ACC112 (cell line): ENCODE results near the gene ITFG1.

Source experiments
- H2AFZ ChIP-seq: fragments of 200-600 bp; sonication (generic); one replicate; pipeline ENCODE4 v1.6.0; 2017; ENCODE audit warnings: antibody characterized with exemption, low read length; ENCODE audit not compliant: unreplicated experiment
- H3K27ac ChIP-seq: fragments of 200-600 bp; sonication (generic); 2 replicates; pipeline ENCODE4 v1.5.1; 2014; ENCODE audit warnings: low read depth, mild to moderate bottlenecking, antibody characterized with exemption, low read length, moderate library complexity
- H3K27me3 ChIP-seq: fragments of 200-600 bp; sonication (generic); 2 replicates; pipeline ENCODE4 v1.6.1; 2014; ENCODE audit warnings: mild to moderate bottlenecking, antibody characterized with exemption, low read length, moderate library complexity, mixed read lengths; ENCODE audit not compliant: insufficient read depth
- H3K36me3 ChIP-seq: fragments of 200-600 bp; sonication (generic); 2 replicates; pipeline ENCODE4 v1.6.1; 2016; ENCODE audit warnings: mild to moderate bottlenecking, antibody characterized with exemption, low read length, moderate library complexity, mixed read lengths; ENCODE audit not compliant: insufficient read depth
- H3K4me1 ChIP-seq: fragments of 200-600 bp; sonication (generic); one replicate; pipeline ENCODE4 v1.6.1; 2016; ENCODE audit warnings: low read length, mixed read lengths; ENCODE audit not compliant: insufficient read depth, unreplicated experiment, control insufficient read depth
- H3K4me3 ChIP-seq: fragments of 200-600 bp; sonication (generic); 2 replicates; pipeline ENCODE4 v1.5.1; 2014; ENCODE audit warnings: mild to moderate bottlenecking, low read depth, low read length
- H3K79me2 ChIP-seq: fragments of 200-600 bp; sonication (generic); one replicate; pipeline ENCODE4 v1.6.0; 2016; ENCODE audit warnings: low read length; ENCODE audit not compliant: control insufficient read depth, unreplicated experiment, insufficient read depth

Gene ITFG1

DNA sequence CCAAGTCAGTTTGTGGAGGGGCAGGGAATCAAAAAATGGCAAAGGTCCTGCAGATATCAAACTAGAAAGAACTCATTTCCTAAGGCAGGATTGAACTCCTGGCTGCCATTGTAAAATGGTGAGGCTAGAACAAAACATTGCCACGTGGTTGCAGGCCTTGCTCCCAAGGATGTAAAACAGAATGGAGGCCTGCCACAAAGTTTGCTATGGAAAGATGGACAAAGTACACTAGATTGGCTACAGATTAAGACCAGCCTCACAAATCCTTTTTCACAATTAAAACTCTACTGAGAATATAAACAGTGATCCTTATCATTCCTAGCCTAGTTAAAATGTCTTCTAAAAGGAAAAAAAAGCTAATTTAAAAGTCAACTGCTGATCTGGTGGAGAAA is 31.2 kb upstream of the ITFG1 start:
- Histone ChIP-seq H3K36me3 (peaks cover 31% of the 10 kb centered on the region), H3K27me3 (no peaks in the 10 kb centered on the region), H2AFZ (no peak overlapping the region), H3K4me3 (no peak overlapping the region), H3K27ac (no peak overlapping the region), H3K4me1 (peaks cover 8% of the 10 kb centered on the region), H3K79me2 (peaks cover 15% of the 10 kb centered on the region)

DNA sequence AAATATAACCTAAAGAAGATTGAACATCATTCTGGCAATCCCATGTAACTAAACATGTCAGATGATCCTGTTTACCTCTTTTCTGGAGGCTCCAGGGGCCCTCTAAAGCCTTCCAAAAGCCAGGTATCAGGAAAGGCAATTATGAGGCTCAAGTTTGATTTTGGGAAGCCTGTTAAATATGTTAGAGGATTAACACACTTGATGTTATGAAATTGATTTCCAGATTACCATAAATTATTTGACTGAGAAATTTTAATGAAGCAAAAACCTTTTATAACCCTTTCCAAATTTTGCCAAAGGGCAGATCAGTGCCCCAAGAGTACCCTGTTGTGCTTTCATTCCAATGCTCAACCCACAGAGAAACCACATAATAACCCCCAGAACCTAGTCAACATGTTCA is 29.6 kb upstream of the ITFG1 start:
- no peak overlapping the region for H3K4me3 ChIP-seq
- H3K4me1 ChIP-seq: peaks cover 8% of the 10 kb centered on the region
- peaks cover 16% of the 10 kb centered on the region for H3K79me2 ChIP-seq
- no peaks in the 10 kb centered on the region for H3K27me3 ChIP-seq
- peaks cover 40% of the 10 kb centered on the region for H3K36me3 ChIP-seq
- H2AFZ ChIP-seq: no peak overlapping the region
- no peak overlapping the region for H3K27ac ChIP-seq

DNA sequence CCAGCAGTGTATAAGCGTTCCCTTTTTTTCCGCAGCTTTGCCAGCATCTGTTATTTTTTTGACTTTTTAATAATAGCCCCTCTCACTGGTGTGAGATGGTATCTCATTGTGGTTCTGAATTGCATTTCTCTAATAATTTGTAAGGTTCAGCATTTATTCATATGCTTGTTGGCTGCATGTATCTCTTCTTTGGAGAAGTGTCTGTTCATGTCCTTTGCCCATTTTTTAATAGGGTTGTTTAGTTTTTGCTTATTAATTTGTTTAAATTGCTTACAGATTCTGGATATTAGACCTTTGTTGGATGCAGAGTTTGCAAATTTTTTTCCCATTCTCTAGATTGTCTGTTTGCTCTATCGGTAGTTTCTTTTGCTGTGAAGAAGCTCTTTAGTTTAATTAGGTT is 27.2 kb upstream of the ITFG1 start:
- H3K4me1 ChIP-seq: peaks cover 6% of the 10 kb centered on the region
- H3K79me2 ChIP-seq: peaks cover 7% of the 10 kb centered on the region
- no peak overlapping the region for H3K27ac ChIP-seq
- H2AFZ ChIP-seq: no peak overlapping the region
- no peak overlapping the region for H3K4me3 ChIP-seq
- no peaks in the 10 kb centered on the region for H3K27me3 ChIP-seq
- peaks cover 40% of the 10 kb centered on the region for H3K36me3 ChIP-seq

DNA sequence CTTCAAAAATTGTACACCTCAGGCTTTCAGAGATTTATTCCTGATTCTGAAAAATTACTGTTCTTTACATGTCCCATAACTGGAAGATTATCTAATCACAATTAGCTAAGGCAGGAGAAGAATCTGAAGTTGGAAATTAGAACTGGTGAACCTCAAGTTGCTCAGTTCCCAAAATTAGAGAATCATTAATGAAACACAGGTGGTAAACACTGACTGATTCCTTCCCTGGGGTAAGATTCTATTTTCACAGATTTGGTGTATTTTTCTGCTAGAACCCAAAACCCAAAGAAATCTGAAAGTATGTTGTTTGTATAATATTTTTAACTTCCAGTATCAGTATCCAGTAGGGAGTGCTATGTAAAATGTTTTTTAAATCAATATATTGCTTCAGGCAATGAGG is 26.0 kb upstream of the ITFG1 start:
- H3K79me2 ChIP-seq: peaks cover 10% of the 10 kb centered on the region
- no peak overlapping the region for H3K4me3 ChIP-seq

DNA sequence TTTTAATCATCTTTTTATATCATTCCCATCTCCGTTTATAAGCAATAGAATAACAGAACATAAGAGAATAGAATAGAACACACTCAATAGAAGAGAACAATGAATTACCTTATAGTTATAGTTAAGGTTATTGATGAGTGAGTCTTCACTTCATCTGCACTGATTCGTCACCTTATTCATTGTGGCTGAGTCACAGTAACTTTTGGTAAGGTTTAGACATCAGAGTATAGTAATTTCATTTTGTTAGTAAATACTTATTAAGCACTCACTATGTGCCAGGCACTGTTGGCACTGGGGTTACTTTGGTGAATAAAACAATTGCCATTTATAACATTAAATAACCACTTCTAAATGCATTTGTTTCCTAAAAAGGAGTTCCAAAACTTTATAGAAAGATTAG is 22.8 kb upstream of the ITFG1 start:
- Histone ChIP-seq H3K27me3 (no peaks in the 10 kb centered on the region), H3K4me1 (peaks cover 6% of the 10 kb centered on the region), H3K27ac (no peak overlapping the region), H2AFZ (no peak overlapping the region), H3K4me3 (no peak overlapping the region), H3K36me3 (peaks cover 19% of the 10 kb centered on the region), H3K79me2 (peaks cover 32% of the 10 kb centered on the region)

More for the DNA sequence above, 26.0 kb upstream of the ITFG1 start:
- Histone ChIP-seq H3K27ac (no peak overlapping the region), H3K27me3 (no peaks in the 10 kb centered on the region), H2AFZ (no peak overlapping the region), H3K4me1 (peaks cover 6% of the 10 kb centered on the region), H3K36me3 (peaks cover 40% of the 10 kb centered on the region)

DNA sequence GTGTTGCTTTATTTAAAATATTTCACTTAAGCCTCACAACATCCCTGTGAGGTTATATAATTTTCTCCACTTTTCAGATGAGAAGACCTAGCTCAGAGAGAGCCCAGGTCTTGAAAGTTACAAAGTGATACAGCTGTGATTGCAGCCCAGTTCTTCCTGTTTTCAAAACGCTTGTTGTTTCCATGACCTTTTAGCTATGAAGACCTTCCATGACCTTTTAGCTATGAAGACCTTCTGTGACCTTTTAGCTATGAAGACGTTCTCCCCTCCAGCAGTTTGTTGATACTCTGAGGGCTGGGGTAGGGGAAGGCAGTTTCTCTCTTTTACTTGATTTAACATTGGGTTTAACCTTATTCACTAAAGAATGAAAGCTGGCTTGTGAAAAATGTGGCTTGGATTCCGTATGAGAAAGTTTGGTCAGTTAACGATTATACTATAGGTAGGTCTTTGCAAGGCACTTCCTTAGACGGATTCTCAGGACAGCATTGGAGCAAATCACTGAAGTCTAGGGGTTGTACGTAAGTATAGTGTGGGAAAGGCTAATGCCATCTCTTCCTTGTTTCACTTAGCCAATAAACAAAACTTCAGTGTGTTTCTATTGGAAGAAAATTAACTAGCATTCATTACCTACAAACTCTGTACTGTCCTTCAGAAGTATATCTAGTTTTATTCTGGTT is 21.0 kb upstream of the ITFG1 start:
- H3K36me3 ChIP-seq: peaks cover 8% of the 10 kb centered on the region; the same call in 1 of the 2 replicates
- peaks cover 31% of the 10 kb centered on the region for H3K79me2 ChIP-seq
- no peak overlapping the region for H2AFZ ChIP-seq
- H3K4me3 ChIP-seq: no peak overlapping the region
- peaks cover 11% of the 10 kb centered on the region for H3K4me1 ChIP-seq
- H3K27me3 ChIP-seq: no peaks in the 10 kb centered on the region
- H3K27ac ChIP-seq: no peak overlapping the region

DNA sequence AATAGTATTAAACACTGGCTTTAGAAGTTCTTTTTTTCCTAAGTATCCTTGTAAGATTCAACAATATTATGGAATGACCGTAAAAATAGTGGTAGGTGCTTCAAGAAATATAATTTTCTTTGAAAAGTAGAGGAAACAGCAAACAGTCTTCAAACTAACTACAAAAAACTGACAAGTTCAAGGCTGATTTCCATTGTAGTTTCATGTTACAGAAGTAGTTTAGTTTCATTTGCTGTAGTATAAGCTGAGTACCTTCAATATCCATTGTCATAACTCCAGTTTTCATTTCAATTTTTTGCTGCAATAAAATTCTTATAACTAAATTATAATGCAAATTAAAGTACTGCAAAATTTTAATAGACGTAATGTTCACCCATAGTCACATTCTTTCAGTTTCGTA is 19.5 kb upstream of the ITFG1 start:
- Histone ChIP-seq H2AFZ (no peak overlapping the region), H3K27ac (no peak overlapping the region), H3K27me3 (no peaks in the 10 kb centered on the region), H3K36me3 (no peaks in the 10 kb centered on the region), H3K79me2 (peaks cover 30% of the 10 kb centered on the region), H3K4me1 (peaks cover 11% of the 10 kb centered on the region), H3K4me3 (no peak overlapping the region)

DNA sequence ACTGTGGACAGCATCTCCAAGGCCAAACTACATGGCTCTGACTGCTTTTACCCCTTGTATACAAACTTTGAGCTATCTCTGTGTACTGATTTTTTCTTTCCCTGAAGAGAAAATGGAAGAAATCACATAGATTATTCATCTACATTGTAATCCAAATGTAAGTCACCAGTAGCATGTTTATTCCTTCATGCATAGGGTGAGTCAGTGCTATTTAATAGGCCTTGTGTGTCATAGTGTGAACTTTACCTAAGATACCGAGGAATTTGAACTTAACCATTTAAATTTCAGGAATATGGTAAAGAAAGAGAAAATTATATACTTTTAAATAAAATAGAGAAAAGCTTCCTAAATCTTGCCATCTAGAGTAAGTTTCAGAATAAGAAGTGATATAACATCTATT is 16.8 kb upstream of the ITFG1 start:
- no peaks in the 10 kb centered on the region for H3K27me3 ChIP-seq
- peaks cover 5% of the 10 kb centered on the region for H3K4me1 ChIP-seq
- no peak overlapping the region for H3K27ac ChIP-seq
- H2AFZ ChIP-seq: no peak overlapping the region
- no peaks in the 10 kb centered on the region for H3K36me3 ChIP-seq
- H3K79me2 ChIP-seq: peaks cover 30% of the 10 kb centered on the region
- no peak overlapping the region for H3K4me3 ChIP-seq

DNA sequence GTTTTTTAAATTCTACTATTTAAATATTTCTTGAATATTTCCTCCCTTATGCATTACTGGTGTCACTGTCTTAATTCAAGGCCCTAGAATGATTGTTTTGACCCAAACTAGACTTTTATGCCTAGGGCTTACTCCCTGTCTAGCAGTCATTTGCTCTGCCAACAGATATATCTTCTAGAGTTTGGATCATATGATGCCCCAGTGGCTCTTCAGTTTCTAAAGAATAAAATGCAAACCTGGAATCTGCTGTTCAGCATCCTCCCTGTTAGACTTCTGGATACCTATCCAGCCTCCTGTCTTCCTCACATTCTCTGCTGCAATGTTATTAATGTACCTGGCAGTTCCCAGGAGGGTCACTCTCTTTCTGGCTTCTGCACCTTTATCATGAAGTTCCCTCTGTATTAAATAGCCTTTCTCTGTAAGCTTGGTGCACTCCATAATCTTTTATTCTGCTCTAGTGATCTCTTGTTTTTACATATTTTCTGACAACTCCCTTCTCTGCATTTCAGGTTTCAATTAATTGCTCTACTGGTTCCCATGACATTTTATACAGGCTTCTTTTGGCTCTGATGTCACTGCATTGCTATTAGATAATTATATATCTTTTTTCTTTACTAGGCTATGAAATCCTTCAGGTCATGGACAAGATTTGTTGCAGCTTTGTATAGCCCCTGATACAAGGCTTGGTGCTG is 15.9 kb upstream of the ITFG1 start:
- H3K27ac ChIP-seq: no peak overlapping the region
- H3K4me1 ChIP-seq: peaks cover 5% of the 10 kb centered on the region
- H3K27me3 ChIP-seq: no peaks in the 10 kb centered on the region
- no peaks in the 10 kb centered on the region for H3K36me3 ChIP-seq
- H3K4me3 ChIP-seq: no peak overlapping the region
- H2AFZ ChIP-seq: no peak overlapping the region
- H3K79me2 ChIP-seq: peaks cover 27% of the 10 kb centered on the region

DNA sequence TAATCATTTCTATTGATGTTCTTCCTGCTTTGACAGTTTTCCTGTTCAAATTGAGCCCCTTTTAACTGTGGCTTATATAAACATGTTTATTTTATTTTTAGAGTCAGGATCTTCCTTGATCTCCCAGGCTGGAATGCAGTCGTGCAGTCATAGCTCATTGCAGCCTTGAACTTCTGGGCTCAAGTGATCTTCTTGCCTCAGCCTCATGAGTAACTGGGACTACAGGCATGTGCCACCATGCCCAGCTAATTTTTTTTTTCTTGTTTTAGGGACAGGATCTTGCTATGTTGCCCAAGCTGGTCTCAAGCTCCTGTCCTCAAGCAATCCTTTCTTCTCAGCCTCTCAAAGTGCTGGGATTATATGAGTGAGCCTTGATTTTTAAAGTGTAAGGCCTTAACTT is 14.9 kb upstream of the ITFG1 start:
- H3K27me3 ChIP-seq: no peaks in the 10 kb centered on the region
- no peak overlapping the region for H2AFZ ChIP-seq
- H3K4me1 ChIP-seq: peaks cover 5% of the 10 kb centered on the region
- no peak overlapping the region for H3K4me3 ChIP-seq
- peaks cover 18% of the 10 kb centered on the region for H3K79me2 ChIP-seq
- no peak overlapping the region for H3K27ac ChIP-seq
- H3K36me3 ChIP-seq: no peaks in the 10 kb centered on the region

DNA sequence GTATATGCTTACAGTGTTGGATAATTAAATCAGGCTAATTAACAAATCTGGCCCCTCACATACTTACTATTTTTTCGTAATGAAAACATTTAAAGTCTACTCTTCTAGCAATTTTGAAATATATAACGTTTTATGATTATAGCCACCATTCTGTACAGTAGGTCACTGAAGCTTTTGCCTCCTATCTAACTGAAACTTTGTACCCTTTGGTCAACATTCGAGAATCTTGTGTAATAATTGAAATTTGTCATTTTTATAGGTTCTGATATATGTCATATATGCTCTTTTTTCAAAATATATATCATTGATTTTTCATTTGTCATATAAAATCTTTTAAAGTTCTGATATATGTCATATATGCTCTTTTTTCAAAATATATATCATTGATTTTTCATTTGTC is 12.9 kb upstream of the ITFG1 start:
- Histone ChIP-seq H3K27me3 (no peaks in the 10 kb centered on the region), H3K79me2 (peaks cover 6% of the 10 kb centered on the region), H3K36me3 (no peaks in the 10 kb centered on the region), H3K27ac (no peak overlapping the region), H2AFZ (no peak overlapping the region), H3K4me1 (peaks cover 5% of the 10 kb centered on the region), H3K4me3 (no peak overlapping the region)
